HG03280 (cell line): Measurements from ENCODE around the gene MYBBP1A.
"Not testable (repeated sequence)": the region's sequence is repeated elsewhere in the genome, so short reads cannot be mapped to it uniquely, and the experiment has no call there.

Source experiments
- ATAC-seq: cut with Tn5 transposase; IDR thresholded peaks from one replicate; pipeline ENCODE4 v1.9.1; 2021; ENCODE audit warnings: mild to moderate bottlenecking, moderate library complexity; ENCODE audit not compliant: unreplicated experiment

The MYBBP1A gene

GRCh38 chr17:4590981-4591453 lies 35.8 kb upstream of the MYBBP1A start:
- no peak for ATAC-seq

GRCh38 chr17:4590042-4590441 lies 34.9 kb upstream of the MYBBP1A start:
- not testable (repeated sequence) for ATAC-seq

- no peak for ATAC-seq
These were observed 33.9 kb upstream of the MYBBP1A start for GRCh38 chr17:4588898-4589625.

- ATAC-seq, result no peak
These were observed 33.2 kb upstream of the MYBBP1A start for GRCh38 chr17:4588391-4588790.

GRCh38 chr17:4587803-4588202 lies 32.6 kb upstream of the MYBBP1A start:
- no peak for ATAC-seq

GRCh38 chr17:4587195-4587594 lies 32.0 kb upstream of the MYBBP1A start:
- no peak for ATAC-seq

GRCh38 chr17:4586043-4586442 lies 30.9 kb upstream of the MYBBP1A start:
- no peak for ATAC-seq

GRCh38 chr17:4585638-4585994 lies 30.4 kb upstream of the MYBBP1A start:
- ATAC-seq, result no peak

- no peak for ATAC-seq
These were observed 29.9 kb upstream of the MYBBP1A start for GRCh38 chr17:4584917-4585637.

- no peak for ATAC-seq
These were observed 29.1 kb upstream of the MYBBP1A start, which contains the start of gene SMTNL2 for GRCh38 chr17:4584101-4584916. SMTNL2 (plus strand) TSS chr17:4584529; CDS start chr17:4584606, 77 bp downstream.

- ATAC-seq, result no peak
These were observed 28.6 kb upstream of the MYBBP1A start for GRCh38 chr17:4583782-4584100.

GRCh38 chr17:4583206-4583605 lies 28.0 kb upstream of the MYBBP1A start:
- no peak for ATAC-seq

GRCh38 chr17:4582691-4583090 lies 27.5 kb upstream of the MYBBP1A start:
- no peak for ATAC-seq

- no peak for ATAC-seq
These were observed 26.9 kb upstream of the MYBBP1A start for GRCh38 chr17:4582101-4582501.

- ATAC-seq, result no peak
These were observed 25.1 kb upstream of the MYBBP1A start for GRCh38 chr17:4580291-4580690.

GRCh38 chr17:4579678-4580077 lies 24.5 kb upstream of the MYBBP1A start:
- no peak for ATAC-seq

- ATAC-seq, result not testable (repeated sequence)
These were observed 23.2 kb upstream of the MYBBP1A start for GRCh38 chr17:4578349-4578748.

- ATAC-seq, result no peak
These were observed 22.3 kb upstream of the MYBBP1A start for GRCh38 chr17:4577386-4577993.

- no peak for ATAC-seq
These were observed 21.6 kb upstream of the MYBBP1A start for GRCh38 chr17:4576729-4577322.

GRCh38 chr17:4576161-4576558 lies 21.0 kb upstream of the MYBBP1A start:
- no peak for ATAC-seq
